ENCODE measurements around the gene CCDC82. TPM values are rescaled to one million over a fixed set of nuclear protein-coding genes. Genes with fewer than 3 reads are reported as not detected.

Gene CCDC82
- polyA plus RNA-seq, 4 donors, result 39.2 to 59.2 (median 53.3) TPM

DNA sequence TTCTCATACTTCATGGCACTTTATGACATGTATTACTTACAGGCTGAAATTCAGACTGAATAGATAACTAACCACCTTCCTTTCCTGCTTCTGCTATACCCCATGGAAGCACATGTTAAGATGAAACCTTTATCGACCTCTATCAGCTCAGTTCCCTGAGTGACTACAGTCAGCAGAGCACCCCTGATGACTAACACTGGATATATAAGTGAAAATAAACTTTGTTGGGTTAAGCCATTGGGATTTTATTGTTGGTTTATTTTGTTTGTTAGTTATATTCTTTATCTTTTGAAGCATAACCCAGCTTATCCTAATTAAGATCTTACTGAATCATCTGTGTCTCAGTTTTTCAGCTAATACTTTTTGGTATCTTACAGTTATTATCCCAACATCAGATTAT lies 23.7 kb downstream of the CCDC82 start:
- no peak for DNase-seq (ENCODE audit: low read depth in 4 of 4, low spot score in 3 of 4)

GRCh38 chr11:96365493-96365892 lies 24.2 kb downstream of the CCDC82 start:
- DNase-seq (ENCODE audit: low read depth in 4 of 4, low spot score in 3 of 4), result no peak

GRCh38 chr11:96361778-96362177 lies 27.9 kb downstream of the CCDC82 start:
- DNase-seq (ENCODE audit: low read depth in 4 of 4, low spot score in 3 of 4), result no peak

- no peak for DNase-seq (ENCODE audit: low read depth in 4 of 4, low spot score in 3 of 4)
These were observed 31.4 kb downstream of the CCDC82 start for GRCh38 chr11:96358321-96358720.

- no peak for DNase-seq (ENCODE audit: low read depth in 4 of 4, low spot score in 3 of 4)
These were observed 31.9 kb downstream of the CCDC82 start for GRCh38 chr11:96357794-96358193.

DNA sequence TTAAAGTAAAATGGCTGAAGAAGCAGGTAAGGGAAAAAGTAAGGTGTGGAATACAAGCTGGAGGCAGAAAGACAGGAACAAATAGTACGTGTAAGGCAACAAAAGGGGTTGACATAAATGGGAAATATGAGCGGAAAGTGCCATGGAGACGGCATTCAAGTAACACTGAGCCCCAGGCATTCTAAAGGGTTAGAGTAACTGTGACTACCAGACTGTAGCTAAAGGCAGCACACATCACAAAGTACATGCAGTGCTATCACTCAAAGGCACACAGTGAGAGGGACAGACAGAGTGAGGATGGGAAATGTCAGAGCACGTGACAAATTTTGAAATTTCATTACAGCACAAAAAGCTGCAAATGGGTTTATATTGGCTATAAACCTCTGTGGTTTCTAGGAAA lies 32.9 kb downstream of the CCDC82 start:
- no peak for DNase-seq (ENCODE audit: low read depth in 4 of 4, low spot score in 3 of 4)

DNA sequence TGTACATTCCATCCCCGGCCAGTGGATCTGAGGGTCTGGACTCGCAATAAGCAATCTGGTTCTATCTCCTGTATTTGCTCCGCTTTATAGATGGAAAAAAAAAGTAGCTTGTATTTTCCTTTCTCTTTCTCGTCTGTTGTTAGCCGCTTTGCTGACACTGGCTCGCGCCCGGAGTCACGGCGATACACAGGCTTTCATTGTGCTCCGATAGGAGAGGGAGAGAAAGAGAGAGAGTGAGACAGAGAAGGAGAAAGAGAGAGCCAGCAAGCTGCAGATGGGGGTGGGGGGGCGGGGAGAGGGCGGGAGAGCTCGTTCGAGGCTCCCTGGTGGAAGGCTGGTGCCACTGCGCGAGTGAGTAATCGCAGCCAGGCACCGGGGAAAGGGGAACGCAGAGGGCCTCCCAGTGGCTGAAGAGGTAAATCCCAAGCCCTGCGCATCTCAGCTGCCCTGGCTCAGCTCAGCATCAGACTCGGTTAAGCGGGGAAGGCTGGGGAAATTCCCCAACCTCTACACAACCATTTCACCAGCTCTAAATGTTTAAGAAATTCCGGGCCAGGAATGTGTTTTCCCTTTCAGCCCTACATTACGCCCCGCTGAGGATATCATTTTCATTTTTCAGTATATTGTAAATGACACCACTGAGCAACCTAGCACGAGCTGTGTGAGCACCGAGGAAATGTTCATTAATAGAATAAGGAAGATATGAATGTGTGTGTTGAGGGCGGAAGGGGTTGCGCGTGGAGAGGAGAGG lies 46.6 kb downstream of the CCDC82 start, which contains the start of gene MAML2:
Gene MAML2, minus strand, starts transcription at position 235 of the 751 bp plus-strand sequence. CDS start 1,300 bp downstream, outside the sequence.
- DNase-seq (ENCODE audit: low read depth in 4 of 4, low spot score in 3 of 4), result peak; percentile 80 to 90 (median 87)

DNA sequence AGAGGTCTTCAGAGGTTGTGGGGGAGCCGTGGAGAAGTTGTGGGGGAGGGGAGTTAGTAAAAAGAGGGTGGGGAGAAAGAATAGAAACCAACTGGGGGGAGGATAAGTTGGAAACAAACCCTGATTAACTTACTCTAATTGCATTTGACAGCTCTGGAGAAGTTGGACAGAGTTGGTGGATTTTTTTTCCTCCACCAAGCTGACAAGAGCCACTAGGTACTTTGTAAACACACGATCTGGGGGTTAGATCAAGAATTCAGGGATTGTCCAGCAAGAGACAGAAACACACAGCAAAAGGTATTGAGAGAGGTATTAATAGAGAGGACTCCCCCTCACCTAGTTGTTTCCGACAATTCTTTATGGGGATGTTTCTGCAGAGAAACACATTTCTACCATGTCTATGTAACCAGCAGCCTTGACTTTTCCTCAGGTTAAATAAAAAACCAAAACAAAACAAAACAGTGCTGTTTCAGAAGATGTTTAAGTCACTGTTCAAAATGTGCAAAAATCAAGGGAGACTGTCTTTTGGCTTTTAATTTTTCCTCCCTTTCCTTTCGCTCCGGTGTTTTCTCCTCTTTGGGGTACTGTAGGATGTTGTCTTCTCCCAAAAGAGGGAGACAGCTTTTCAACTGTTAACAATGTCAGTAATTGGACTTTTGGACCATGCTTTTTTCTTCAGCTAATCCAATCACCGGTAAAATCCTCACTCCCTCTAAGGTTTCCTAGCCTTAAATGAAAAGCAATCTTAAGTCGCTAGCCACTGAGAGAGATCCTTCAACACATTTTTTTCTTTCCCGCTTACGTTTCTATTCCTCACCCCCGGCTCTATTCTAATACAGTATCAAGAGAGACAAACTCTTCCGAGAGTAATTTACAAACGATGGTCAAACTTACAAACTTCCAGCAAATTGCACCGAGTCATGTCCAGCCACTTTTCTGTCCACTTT lies 47.4 kb downstream of the CCDC82 start:
- no peak for DNase-seq (ENCODE audit: low read depth in 4 of 4, low spot score in 3 of 4)

DNA sequence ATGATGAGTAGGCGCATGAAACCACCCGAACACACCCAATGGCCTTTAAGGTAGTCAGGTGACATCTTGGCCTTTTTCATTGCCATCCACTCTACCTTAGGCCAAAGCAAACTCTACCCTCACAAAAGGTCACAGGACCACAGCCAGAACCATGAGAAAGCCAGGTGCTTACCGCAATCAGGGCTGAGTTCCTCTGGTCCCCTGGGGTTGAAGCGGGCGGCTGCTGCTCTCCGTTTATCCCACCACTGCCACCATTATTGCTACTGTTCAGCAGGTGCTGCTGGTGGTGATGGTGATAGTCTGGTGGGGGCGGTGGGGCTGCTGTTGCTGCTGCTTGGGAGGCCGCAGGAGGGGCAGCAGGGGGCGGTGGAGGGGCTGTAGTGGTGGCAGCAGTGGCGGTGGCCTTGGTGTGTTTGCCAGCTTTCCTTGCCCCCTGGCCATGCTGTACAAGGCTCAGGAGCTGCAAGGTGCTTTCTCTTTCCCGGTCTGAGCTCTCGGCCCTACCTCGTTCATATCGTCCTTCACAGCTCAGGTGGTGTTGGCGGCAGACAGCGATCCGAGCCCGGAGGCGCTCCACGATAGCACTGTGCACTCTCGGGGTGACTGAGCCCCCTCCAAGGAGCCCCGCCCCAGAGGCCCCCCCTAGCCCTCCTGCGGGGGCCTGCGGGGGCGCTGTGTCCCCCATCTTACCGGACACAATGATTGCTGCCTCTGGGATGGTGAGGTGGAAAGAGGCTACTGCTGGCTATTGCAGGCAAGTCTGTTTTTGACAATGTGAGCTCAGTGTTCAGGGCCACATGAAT lies 48.3 kb downstream of the CCDC82 start:
- DNase-seq (ENCODE audit: low read depth in 4 of 4, low spot score in 3 of 4), result no peak

DNA sequence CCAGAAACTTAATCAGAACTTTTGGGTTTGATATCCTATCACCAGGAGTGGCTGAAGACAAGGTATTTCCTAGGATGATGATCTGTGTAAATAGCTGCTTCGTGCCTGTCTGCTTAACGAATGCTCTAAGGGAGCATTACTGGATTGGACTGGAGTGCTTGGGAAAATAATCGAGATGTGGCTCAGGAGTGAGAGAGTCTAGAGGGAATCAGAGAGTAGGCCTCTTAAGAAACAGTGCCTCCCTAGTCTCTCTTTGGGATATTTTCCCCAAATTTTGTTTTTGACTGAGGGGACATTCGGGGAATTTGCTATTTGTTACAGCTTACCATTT lies 49.2 kb downstream of the CCDC82 start:
- DNase-seq (ENCODE audit: low read depth in 4 of 4, low spot score in 3 of 4), result no peak

DNA sequence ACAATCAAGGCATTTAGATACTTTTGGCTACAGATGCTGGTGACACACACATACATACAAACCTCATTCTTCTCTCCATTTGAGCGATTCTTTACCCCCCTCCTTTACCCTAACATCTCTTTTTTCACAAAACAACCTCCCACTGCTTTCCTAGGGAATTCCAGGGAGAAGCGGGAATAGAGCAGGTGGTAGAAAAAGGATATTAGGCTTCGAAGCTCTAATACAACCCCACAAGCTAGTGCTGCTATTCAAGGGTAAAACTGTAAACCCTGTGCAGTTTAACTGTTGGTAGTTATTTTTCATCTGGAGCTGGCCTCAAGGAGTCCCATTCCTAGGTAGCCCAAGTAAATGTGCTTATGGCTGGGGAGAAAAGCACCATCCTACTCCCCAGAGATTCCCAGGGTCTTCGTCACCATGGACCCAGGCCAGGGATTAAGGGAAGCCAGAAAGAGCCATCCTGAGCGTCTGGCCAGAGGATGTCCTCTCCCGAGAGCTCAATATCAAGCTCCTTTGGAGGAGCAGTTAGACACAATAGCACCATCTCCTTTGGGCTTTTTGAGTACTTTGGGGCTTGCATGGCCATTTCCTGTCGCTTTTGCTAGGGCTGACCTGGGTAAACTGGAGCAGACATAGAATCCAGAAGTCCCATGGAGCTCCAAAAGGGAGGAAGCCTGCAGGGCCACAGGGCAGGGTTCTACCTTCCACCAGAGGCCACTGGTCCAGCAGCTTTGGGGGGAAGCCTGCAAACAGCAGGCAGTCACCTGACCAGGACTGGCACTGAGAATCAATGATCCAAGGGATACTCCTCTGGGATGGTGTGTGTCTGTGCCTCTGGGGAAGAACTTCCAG lies 49.8 kb downstream of the CCDC82 start:
- no peak for DNase-seq (ENCODE audit: low read depth in 4 of 4, low spot score in 3 of 4)

DNA sequence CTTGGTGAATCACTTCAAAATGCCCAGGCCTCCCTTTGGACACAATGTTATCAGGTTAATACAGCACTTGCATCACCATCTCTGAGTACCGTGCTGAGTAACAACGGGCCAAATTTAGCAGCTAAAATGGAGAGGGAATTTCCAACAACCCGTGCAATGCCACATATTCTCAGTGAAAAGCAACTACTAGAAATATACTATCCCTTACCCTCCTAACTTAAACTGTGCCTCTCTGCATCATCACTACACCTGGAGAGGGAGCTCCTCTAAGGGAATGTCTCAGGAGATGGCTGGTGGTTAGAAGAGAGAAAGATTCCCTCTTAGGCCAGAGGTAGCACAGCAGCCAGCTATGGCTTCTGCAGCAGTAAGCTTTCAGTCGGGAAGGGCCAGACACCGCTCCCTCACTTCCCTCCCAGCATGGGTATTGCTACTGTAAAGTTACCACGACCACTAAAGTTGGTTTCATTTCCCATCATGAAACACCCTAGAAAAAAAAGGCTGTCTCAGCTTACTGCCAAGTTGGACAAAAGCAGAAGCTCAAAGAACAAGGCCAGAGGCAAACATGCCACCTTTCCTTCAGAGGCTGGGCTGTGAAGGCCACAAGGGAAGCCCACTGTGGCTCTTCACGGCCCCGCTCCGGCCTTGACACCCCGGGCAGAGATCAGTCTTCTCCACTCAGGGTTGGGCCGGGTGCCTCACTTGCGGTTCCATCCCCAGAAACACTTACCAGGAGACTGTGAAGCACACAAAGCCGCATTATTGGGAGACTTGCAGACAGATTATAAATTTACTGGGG lies 50.6 kb downstream of the CCDC82 start:
- DNase-seq (ENCODE audit: low read depth in 4 of 4, low spot score in 3 of 4), result no peak

- DNase-seq (ENCODE audit: low read depth in 4 of 4, low spot score in 3 of 4), result no peak
These were observed 51.9 kb downstream of the CCDC82 start for GRCh38 chr11:96337541-96338431.

GRCh38 chr11:96335388-96335787 lies 54.3 kb downstream of the CCDC82 start:
- no peak for DNase-seq (ENCODE audit: low read depth in 4 of 4, low spot score in 3 of 4)

GRCh38 chr11:96334219-96334618 lies 55.5 kb downstream of the CCDC82 start:
- no peak for DNase-seq (ENCODE audit: low read depth in 4 of 4, low spot score in 3 of 4)

DNA sequence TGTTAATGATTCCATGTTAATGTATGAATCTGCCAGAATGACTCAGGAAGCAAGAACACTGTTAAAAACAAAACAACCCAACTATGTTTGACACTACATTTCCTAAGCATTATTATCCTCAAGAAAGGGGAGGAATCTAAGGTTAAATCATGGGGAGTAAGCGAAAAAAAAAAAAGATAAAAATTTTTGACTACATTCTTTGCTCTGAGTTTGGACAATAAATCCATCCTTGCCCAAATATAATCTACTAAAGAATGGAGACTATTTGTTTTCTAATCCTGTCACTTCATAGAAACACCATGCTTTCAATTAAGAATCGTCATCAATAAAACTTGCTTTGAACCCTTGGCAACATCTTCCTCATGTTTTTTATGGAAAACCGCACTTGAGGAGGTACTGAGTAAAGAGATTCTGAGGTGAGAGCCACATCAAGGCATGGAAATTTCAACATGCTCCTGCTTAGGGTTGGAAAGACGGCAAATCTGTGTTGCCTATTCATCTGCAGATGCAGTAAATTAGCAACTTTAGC lies 56.5 kb downstream of the CCDC82 start:
- no peak for DNase-seq (ENCODE audit: low read depth in 4 of 4, low spot score in 3 of 4)

DNA sequence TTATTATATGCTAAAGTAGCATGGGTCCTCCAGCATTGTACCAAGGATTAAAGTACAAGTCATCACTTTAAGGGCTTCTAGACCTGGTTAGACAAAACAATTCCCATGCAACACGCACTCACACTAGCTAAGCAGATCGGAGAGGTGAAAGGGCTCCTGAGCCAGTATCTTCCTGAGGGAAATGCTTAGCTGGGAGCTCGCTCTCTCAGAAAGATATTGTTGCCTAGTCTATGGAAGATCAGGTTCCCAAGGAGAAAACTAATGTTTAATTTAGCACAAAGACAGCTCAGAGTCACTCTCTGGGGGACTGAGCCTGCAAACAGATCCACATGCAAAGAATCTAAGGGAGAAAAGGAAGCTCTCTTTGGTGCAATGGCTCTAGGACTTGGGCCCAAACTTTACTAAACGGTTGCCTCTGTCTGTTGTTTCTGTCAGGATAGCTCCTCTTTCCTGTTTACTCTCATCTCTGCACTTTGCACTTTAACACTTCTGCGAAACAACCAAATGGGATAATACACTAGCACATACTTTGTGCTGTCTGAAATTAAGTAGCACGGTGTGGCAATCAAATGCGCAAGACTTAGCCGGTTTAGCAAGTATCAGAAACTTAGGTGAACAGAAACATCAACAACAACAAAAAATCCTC lies 57.5 kb downstream of the CCDC82 start:
- no peak for DNase-seq (ENCODE audit: low read depth in 4 of 4, low spot score in 3 of 4)
